CD14-positive monocyte (primary cell): ENCODE data around the gene TTC12. TPM values are rescaled to one million over a fixed set of nuclear protein-coding genes. Genes with fewer than 3 reads are reported as not detected.

Source experiments
- DNase-seq, 3 donors: peaks; one replicate each; pipeline ENCODE4 v3.0.0-alpha.2; 2011 to 2022
- H2AFZ ChIP-seq: 2 replicates; pipeline ENCODE4 v1.6.0; 2012; ENCODE audit warnings: mild to moderate bottlenecking, low read depth, low read length, inconsistent platforms; ENCODE audit not compliant: insufficient read depth, poor library complexity, severe bottlenecking
- H3K27ac ChIP-seq, 2 donors: 1 replicate in 1 of 2; 2 replicates in 1 of 2; pipeline ENCODE4 v1.5.1; 2012 to 2013; ENCODE audit warnings: low read length in 2 of 2, control low read depth in 1 of 2, inconsistent platforms in 1 of 2, low read depth in 1 of 2, mild to moderate bottlenecking in 1 of 2
- H3K27me3 ChIP-seq, 2 donors: one replicate each; pipeline versions ENCODE4 v1.6.0 to v1.6.1; 2011 to 2013; ENCODE audit warnings: low read length in 2 of 2; ENCODE audit not compliant: control insufficient read depth in 2 of 2, insufficient read depth in 2 of 2
- H3K36me3 ChIP-seq, 2 donors: replicated peaks in 1 of 2; 1 replicate in 1 of 2; 2 replicates in 1 of 2; pipeline versions ENCODE4 v1.5.1 to v1.6.1; 2012 to 2013; ENCODE audit warnings: low read length in 2 of 2, control low read depth in 1 of 2, inconsistent platforms in 1 of 2, mild to moderate bottlenecking in 1 of 2; ENCODE audit not compliant: insufficient read depth in 2 of 2, control insufficient read depth in 1 of 2
- H3K4me1 ChIP-seq, 2 donors: 1 replicate in 1 of 2; 2 replicates in 1 of 2; pipeline versions ENCODE4 v1.5.1 to v1.6.1; 2012 to 2013; ENCODE audit warnings: low read length in 2 of 2, control low read depth in 1 of 2, inconsistent platforms in 1 of 2, mild to moderate bottlenecking in 1 of 2, moderate library complexity in 1 of 2; ENCODE audit not compliant: insufficient read depth in 2 of 2, control insufficient read depth in 1 of 2
- H3K4me2 ChIP-seq: replicated peaks from 2 replicates; pipeline ENCODE3; 2012; ENCODE audit warnings: low read length, moderate library complexity, mild to moderate bottlenecking; ENCODE audit not compliant: poor library complexity, severe bottlenecking; ENCODE audit errors: extremely low read depth
- H3K4me3 ChIP-seq, 3 experiments: fragments of 200-600 bp in 1 of 3; sonication (generic) in 1 of 3; replicated peaks in 1 of 3; 1 replicate in 2 of 3; 2 replicates in 1 of 3; pipeline ENCODE4 v1.5.1; 2011 to 2013; ENCODE audit warnings: low read length in 3 of 3, mild to moderate bottlenecking in 3 of 3, control low read depth in 2 of 3, low read depth in 2 of 3, inconsistent platforms in 1 of 3, moderate library complexity in 1 of 3
- H3K79me2 ChIP-seq: 2 replicates; pipeline ENCODE4 v1.6.0; 2012; ENCODE audit warnings: mild to moderate bottlenecking, control low read depth, inconsistent platforms, low read length, moderate library complexity; ENCODE audit not compliant: insufficient read depth
- H3K9ac ChIP-seq: 2 replicates; pipeline ENCODE4 v1.6.0; 2017; ENCODE audit warnings: low read length, mild to moderate bottlenecking; ENCODE audit not compliant: insufficient read depth, poor library complexity, severe bottlenecking
- H3K9me3 ChIP-seq, 2 donors: replicated peaks in 1 of 2; 1 replicate in 1 of 2; 2 replicates in 1 of 2; pipeline versions ENCODE4 v1.5.1 to v1.6.1; 2012 to 2013; ENCODE audit warnings: low read length in 2 of 2, control low read depth in 1 of 2; ENCODE audit not compliant: control insufficient read depth in 1 of 2, insufficient read depth in 1 of 2
- H4K20me1 ChIP-seq: 2 replicates; pipeline ENCODE4 v1.6.0; 2012; ENCODE audit warnings: mild to moderate bottlenecking, low read length, control low read depth, moderate library complexity; ENCODE audit not compliant: insufficient read depth
- H3K27ac Mint-ChIP-seq, 7 donors: one replicate each; pipeline ENCODE4 v1.8.0; 2020; ENCODE audit warnings: mild to moderate bottlenecking in 7 of 7, mixed read lengths in 7 of 7, moderate library complexity in 6 of 7, inconsistent platforms in 2 of 7
- H3K27me3 Mint-ChIP-seq, 3 donors: one replicate each; pipeline ENCODE4 v1.8.0; 2021 to 2022; ENCODE audit warnings: low read depth in 3 of 3, mild to moderate bottlenecking in 3 of 3, mixed read lengths in 3 of 3, moderate library complexity in 3 of 3, inconsistent platforms in 1 of 3
- H3K36me3 Mint-ChIP-seq, 2 donors: one replicate each; pipeline ENCODE4 v1.8.0; 2020; ENCODE audit warnings: mixed read lengths in 2 of 2, inconsistent platforms in 1 of 2, mild to moderate bottlenecking in 1 of 2
- H3K4me1 Mint-ChIP-seq: one replicate; pipeline ENCODE4 v1.8.0; 2020; ENCODE audit warnings: mild to moderate bottlenecking, mixed read lengths
- H3K4me3 Mint-ChIP-seq, 2 donors: one replicate each; pipeline ENCODE4 v1.8.0; 2020; ENCODE audit warnings: mild to moderate bottlenecking in 2 of 2, mixed read lengths in 2 of 2, moderate library complexity in 1 of 2
- H3K9me3 Mint-ChIP-seq, 7 donors: one replicate each; pipeline ENCODE4 v1.8.0; 2020 to 2022; ENCODE audit warnings: mixed read lengths in 7 of 7, mild to moderate bottlenecking in 6 of 7, moderate library complexity in 6 of 7, inconsistent platforms in 2 of 7
- CTCF ChIP-seq: fragments of 200-600 bp; IDR thresholded peaks from one replicate; pipeline ENCODE4 v1.8.0; 2022; ENCODE audit warnings: antibody characterized with exemption, mild to moderate bottlenecking
- WGBS: methylation state at CpG from one replicate; pipeline ENCODE4 v1.1.5; 2013; ENCODE audit warnings: missing lambda C conversion rate; ENCODE audit not compliant: insufficient coverage; 5-methylcytosine and 5-hydroxymethylcytosine counted together
- intact Hi-C, 2 donors: fragments of 100-400 bp; cut with micrococcal nuclease; formaldehyde crosslinking; loops; one replicate each; pipeline versions ENCODE4 v1.15.0 to v1.15.1; 2023
- polyA plus RNA-seq, 3 donors: library from polyadenylated mRNA; depleted of rRNA in 1 of 3; unstranded in 2 of 3; stranded (reverse) in 1 of 3; fragments of 300-500 nt in 2 of 3; fragments of >200 nt in 1 of 3; fragmentation: Illumina TruSeq in 2 of 3; gene quantifications; 1 replicate in 2 of 3; 2 replicates in 1 of 3; pipeline ENCODE4 v1.2.3, GENCODE V29; 2012 to 2021

Gene TTC12
- polyA plus RNA-seq, 3 donors = 1.7 to 3.0 (median 2.4) TPM

GRCh38 chr11:113339929-113340589 is 25.7 kb downstream of the TTC12 start:
- no peak overlapping the region for H3K27ac Mint-ChIP-seq
- no peaks in the 10 kb centered on the region for H3K4me1 ChIP-seq
- TF ChIP-seq CTCF = no peak
- WGBS = 95% methylated on average over 4 of the region's 6 CpGs
- H3K79me2 ChIP-seq = no peaks in the 10 kb centered on the region
- H4K20me1 ChIP-seq = no peaks in the 10 kb centered on the region
- peaks cover 11 to 18% of the 10 kb centered on the region in 2 donors for H3K36me3 Mint-ChIP-seq
- no peak overlapping the region for H2AFZ ChIP-seq
- no peak overlapping the region for H3K9ac ChIP-seq
- H3K27me3 ChIP-seq = no peaks in the 10 kb centered on the region
- no peaks in the 10 kb centered on the region for H3K27me3 Mint-ChIP-seq
- no peak overlapping the region for H3K4me2 ChIP-seq
- no peaks in the 10 kb centered on the region for H3K4me1 Mint-ChIP-seq
- no peaks in the 10 kb centered on the region for H3K9me3 ChIP-seq
- no peak for DNase-seq
- intact Hi-C loops = no loop called here
- no peak overlapping the region for H3K27ac ChIP-seq
- no peak overlapping the region for H3K4me3 Mint-ChIP-seq
- H3K36me3 ChIP-seq = peaks cover 0 to 2% of the 10 kb centered on the region in 2 donors
- no peak overlapping the region for H3K4me3 ChIP-seq
- H3K9me3 Mint-ChIP-seq = peaks cover 0 to 5% (median 0%) of the 10 kb centered on the region in 7 donors

- peaks cover 8 to 14% of the 10 kb centered on the region in 2 donors for H3K36me3 Mint-ChIP-seq
- TF ChIP-seq CTCF = no peak
- no peak overlapping the region for H3K4me2 ChIP-seq
- H3K27ac ChIP-seq = no peak overlapping the region
- no peaks in the 10 kb centered on the region for H3K9me3 ChIP-seq
- H3K4me1 ChIP-seq = no peaks in the 10 kb centered on the region
- no peak overlapping the region for H3K4me3 ChIP-seq
- 96% methylated on average over 2 of the region's 10 CpGs for WGBS
- H3K27ac Mint-ChIP-seq = no peak overlapping the region
- no peaks in the 10 kb centered on the region for H3K4me1 Mint-ChIP-seq
- peaks cover 0 to 2% (median 0%) of the 10 kb centered on the region in 7 donors for H3K9me3 Mint-ChIP-seq
- no peak overlapping the region for H3K4me3 Mint-ChIP-seq
- H3K27me3 Mint-ChIP-seq = peaks cover 0 to 2% (median 0%) of the 10 kb centered on the region in 3 donors
- H3K27me3 ChIP-seq = no peaks in the 10 kb centered on the region
- H3K79me2 ChIP-seq = no peaks in the 10 kb centered on the region
- peaks cover 0 to 2% of the 10 kb centered on the region in 2 donors for H3K36me3 ChIP-seq
- H4K20me1 ChIP-seq = no peaks in the 10 kb centered on the region
- intact Hi-C loops = no loop called here
- no peak for DNase-seq
- no peak overlapping the region for H2AFZ ChIP-seq
- H3K9ac ChIP-seq = no peak overlapping the region
Measured at GRCh38 chr11:113341388-113342165, 27.2 kb downstream of the TTC12 start.
